Neural cell (in vitro differentiated cells): ENCODE data around the gene CDS1. TPM values are rescaled to one million over a fixed set of nuclear protein-coding genes. Genes with fewer than 3 reads are reported as not detected.

Experiments used
- H2AFZ ChIP-seq: fragments of 200-600, 300-800 bp; sonication (generic), shearing (Covaris generic); 2 replicates; pipeline ENCODE4 v1.6.0; 2014; ENCODE audit warnings: low read depth, mild to moderate bottlenecking, antibody characterized with exemption, low read length, moderate library complexity
- H3F3A ChIP-seq: fragments of 200-600 bp; shearing (Covaris generic); 2 replicates; pipeline ENCODE4 v1.6.1; 2016; ENCODE audit warnings: mild to moderate bottlenecking, moderate library complexity, mixed read lengths, antibody characterized with exemption, low read length; ENCODE audit not compliant: insufficient read depth, poor library complexity, severe bottlenecking
- H3K27ac ChIP-seq: fragments of 200-600, 300-800 bp; sonication (generic), shearing (Covaris generic); 2 replicates; pipeline ENCODE4 v1.5.1; 2014; ENCODE audit warnings: mild to moderate bottlenecking, low read length, moderate library complexity
- H3K27me3 ChIP-seq: fragments of 300-800, 200-600 bp; sonication (generic), shearing (Covaris generic); 2 replicates; pipeline ENCODE4 v1.6.0; 2014; ENCODE audit warnings: mild to moderate bottlenecking, low read depth, low read length, moderate library complexity; ENCODE audit not compliant: insufficient read depth
- H3K36me3 ChIP-seq: fragments of 300-800, 200-600 bp; sonication (generic), shearing (Covaris generic); 2 replicates; pipeline ENCODE4 v1.5.1; 2014; ENCODE audit warnings: mild to moderate bottlenecking, antibody characterized with exemption, low read length, moderate library complexity; ENCODE audit not compliant: insufficient read depth
- H3K4me2 ChIP-seq: fragments of 300-800, 200-600 bp; sonication (generic), shearing (Covaris generic); 2 replicates; pipeline ENCODE4 v1.6.0; 2014; ENCODE audit warnings: mild to moderate bottlenecking, low read length
- H3K4me3 ChIP-seq: fragments of 300-800, 200-600 bp; sonication (generic), shearing (Covaris generic); 2 replicates; pipeline ENCODE4 v1.5.1; 2014; ENCODE audit warnings: mild to moderate bottlenecking, low read length, moderate library complexity
- H3K79me2 ChIP-seq: fragments of 200-600 bp; shearing (Covaris generic); replicated peaks from 2 replicates; pipeline ENCODE4 v1.6.0; 2014; ENCODE audit warnings: mild to moderate bottlenecking, low read length, moderate library complexity; ENCODE audit not compliant: insufficient read depth
- H3K9ac ChIP-seq: fragments of 300-800, 200-600 bp; sonication (generic), shearing (Covaris generic); 2 replicates; pipeline ENCODE4 v1.6.1; 2016; ENCODE audit warnings: mild to moderate bottlenecking, low read length, mixed read lengths
- H3K9me2 ChIP-seq: fragments of 200-600 bp; shearing (Covaris generic); 2 replicates; pipeline ENCODE4 v1.6.1; 2016; ENCODE audit warnings: mild to moderate bottlenecking, low read length, mixed read lengths; ENCODE audit not compliant: insufficient read depth
- H3K9me3 ChIP-seq: fragments of 200-600, 300-800 bp; sonication (generic), shearing (Covaris generic); 2 replicates; pipeline ENCODE4 v1.6.1; 2016; ENCODE audit warnings: mild to moderate bottlenecking, mixed run types, low read length, moderate library complexity, mixed read lengths
- H4K20me1 ChIP-seq: fragments of 200-600 bp; shearing (Covaris generic); 2 replicates; pipeline ENCODE4 v1.6.1; 2016; ENCODE audit warnings: mild to moderate bottlenecking, mixed run types; ENCODE audit not compliant: insufficient read depth
- EP300 ChIP-seq: fragments of 450-650 bp; conservative IDR thresholded peaks from 2 replicates; pipeline ENCODE4 v1.6.1; 2014; ENCODE audit warnings: antibody characterized with exemption, mild to moderate bottlenecking, moderate library complexity; ENCODE audit not compliant: poor library complexity, severe bottlenecking
- EZH2 ChIP-seq: fragments of 200-600, 300-800 bp; shearing (Covaris generic), sonication (generic); IDR thresholded peaks from 2 replicates; pipeline ENCODE4 v1.6.1; 2014; ENCODE audit warnings: antibody characterized with exemption, low read length, borderline replicate concordance, mild to moderate bottlenecking; ENCODE audit not compliant: insufficient read depth, poor library complexity, severe bottlenecking
- MXI1 ChIP-seq: fragments of 450-650 bp; conservative IDR thresholded peaks from 2 replicates; pipeline ENCODE4 v1.6.1; 2014; ENCODE audit warnings: antibody characterized with exemption, mild to moderate bottlenecking; ENCODE audit not compliant: poor library complexity, severe bottlenecking
- POLR2AphosphoS5 ChIP-seq: IDR thresholded peaks from 2 replicates; pipeline ENCODE4 v1.6.1; 2012
- RAD21 ChIP-seq: fragments of 450-650 bp; conservative IDR thresholded peaks from 2 replicates; pipeline ENCODE4 v1.6.1; 2014; ENCODE audit warnings: antibody characterized with exemption, mild to moderate bottlenecking, moderate library complexity
- REST ChIP-seq: IDR thresholded peaks from 2 replicates; pipeline ENCODE4 v1.6.1; 2012; ENCODE audit warnings: borderline replicate concordance
- SMC3 ChIP-seq: fragments of 450-650 bp; conservative IDR thresholded peaks from 2 replicates; pipeline ENCODE4 v1.6.1; 2014; ENCODE audit warnings: antibody characterized with exemption, mild to moderate bottlenecking, moderate library complexity; ENCODE audit not compliant: poor library complexity
- TAF1 ChIP-seq: IDR thresholded peaks from 2 replicates; pipeline ENCODE4 v1.6.1; 2012; ENCODE audit warnings: low read depth
- polyA plus RNA-seq: library from polyadenylated mRNA; depleted of rRNA; stranded (reverse); fragments of >200 nt; gene quantifications from 2 replicates; pipeline ENCODE4 v1.2.3, GENCODE V29; 2014
- TF ChIP-seq, protein P1 (sequence below): fragments of 450-650 bp; IDR thresholded peaks from 2 replicates; pipeline ENCODE4 v1.5.1; 2014; ENCODE audit warnings: antibody characterized with exemption, mild to moderate bottlenecking, moderate library complexity; ENCODE audit not compliant: poor library complexity, severe bottlenecking

CDS1 gene
- polyA plus RNA-seq, 1 donor from 2014 or later, result 6.1 TPM

DNA sequence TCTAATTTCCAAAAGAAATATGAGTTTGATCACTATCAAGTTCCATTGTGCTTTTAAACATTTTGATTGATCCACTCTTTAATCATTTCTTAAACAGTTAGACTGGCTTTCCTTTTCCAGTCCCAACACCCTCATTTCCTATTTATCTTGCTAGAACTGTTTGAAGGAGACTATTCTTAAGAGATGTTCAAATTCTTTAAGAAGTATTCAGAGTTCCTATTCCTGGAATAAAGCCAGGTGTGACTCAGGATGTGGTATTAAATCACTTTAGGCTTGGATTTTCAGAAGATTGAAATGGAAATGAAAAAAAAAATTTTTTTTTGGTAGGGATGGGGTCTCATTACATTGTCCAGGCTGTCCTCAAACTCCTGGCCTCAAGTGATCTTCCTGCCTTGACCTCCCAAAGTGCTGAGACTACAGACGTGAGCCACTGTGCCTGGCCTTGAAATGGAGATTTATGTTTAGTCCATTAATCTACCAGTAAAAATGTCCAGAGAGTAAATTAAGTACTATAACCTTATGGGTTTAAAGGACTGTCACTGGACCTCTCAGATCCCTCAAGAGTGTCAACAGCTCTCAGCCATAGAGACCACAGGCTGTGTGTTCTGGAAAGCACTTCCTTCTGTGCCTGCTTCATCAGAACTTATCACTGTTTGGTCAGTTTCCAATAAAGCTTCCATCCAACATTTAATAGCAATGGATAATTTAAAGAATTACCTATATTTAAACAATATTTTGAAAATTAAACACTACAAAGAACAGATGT, 90.7 kb downstream of the CDS1 start:
- no peaks in the 10 kb centered on the region for H3K27me3 ChIP-seq
- H3K4me3 ChIP-seq, result no peak overlapping the region
- no peaks in the 10 kb centered on the region for H3K9me3 ChIP-seq
- no peaks in the 10 kb centered on the region for H3F3A ChIP-seq
- TF ChIP-seq RAD21 (no peak), SMC3 (no peak), EZH2 (no peak), TAF1 (no peak), EP300 (no peak), POLR2AphosphoS5 (no peak), MXI1 (no peak), REST (no peak)
- TF ChIP-seq, protein P1, sequence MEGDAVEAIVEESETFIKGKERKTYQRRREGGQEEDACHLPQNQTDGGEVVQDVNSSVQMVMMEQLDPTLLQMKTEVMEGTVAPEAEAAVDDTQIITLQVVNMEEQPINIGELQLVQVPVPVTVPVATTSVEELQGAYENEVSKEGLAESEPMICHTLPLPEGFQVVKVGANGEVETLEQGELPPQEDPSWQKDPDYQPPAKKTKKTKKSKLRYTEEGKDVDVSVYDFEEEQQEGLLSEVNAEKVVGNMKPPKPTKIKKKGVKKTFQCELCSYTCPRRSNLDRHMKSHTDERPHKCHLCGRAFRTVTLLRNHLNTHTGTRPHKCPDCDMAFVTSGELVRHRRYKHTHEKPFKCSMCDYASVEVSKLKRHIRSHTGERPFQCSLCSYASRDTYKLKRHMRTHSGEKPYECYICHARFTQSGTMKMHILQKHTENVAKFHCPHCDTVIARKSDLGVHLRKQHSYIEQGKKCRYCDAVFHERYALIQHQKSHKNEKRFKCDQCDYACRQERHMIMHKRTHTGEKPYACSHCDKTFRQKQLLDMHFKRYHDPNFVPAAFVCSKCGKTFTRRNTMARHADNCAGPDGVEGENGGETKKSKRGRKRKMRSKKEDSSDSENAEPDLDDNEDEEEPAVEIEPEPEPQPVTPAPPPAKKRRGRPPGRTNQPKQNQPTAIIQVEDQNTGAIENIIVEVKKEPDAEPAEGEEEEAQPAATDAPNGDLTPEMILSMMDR, result no peak
- H3K36me3 ChIP-seq, result peaks cover 13% of the 10 kb centered on the region
- H3K79me2 ChIP-seq, result no peaks in the 10 kb centered on the region
- no peak overlapping the region for H3K9ac ChIP-seq
- no peak overlapping the region for H2AFZ ChIP-seq
- H3K9me2 ChIP-seq, result no peaks in the 10 kb centered on the region
- no peaks in the 10 kb centered on the region for H4K20me1 ChIP-seq
- no peak overlapping the region for H3K4me2 ChIP-seq
- H3K27ac ChIP-seq, result no peak overlapping the region

- Histone ChIP-seq H3K9ac (no peak overlapping the region), H4K20me1 (no peaks in the 10 kb centered on the region), H3K27me3 (no peaks in the 10 kb centered on the region), H3K4me3 (no peak overlapping the region), H3K27ac (no peak overlapping the region), H3K9me3 (no peaks in the 10 kb centered on the region), H3K9me2 (no peaks in the 10 kb centered on the region), H3K79me2 (no peaks in the 10 kb centered on the region), H3K4me2 (no peak overlapping the region), H2AFZ (no peak overlapping the region), H3F3A (no peaks in the 10 kb centered on the region), H3K36me3 (peaks cover 17% of the 10 kb centered on the region)
- no peak for TF ChIP-seq TAF1
- no peak for TF ChIP-seq REST
- TF ChIP-seq EP300, result no peak
- TF ChIP-seq POLR2AphosphoS5, result no peak
- TF ChIP-seq MXI1, result no peak
- TF ChIP-seq, protein P1, result no peak
- no peak for TF ChIP-seq EZH2
- TF ChIP-seq SMC3, result no peak
- no peak for TF ChIP-seq RAD21
Observed at GRCh38 chr4:84677093-84677492, 94.2 kb downstream of the CDS1 start.
